NCI-H82 treated with DMSO at 0.1 percent for 48 hours (cell line): ENCODE data around the gene BPIFB3.
"Not testable (repeated sequence)": the region's sequence is repeated elsewhere in the genome, so short reads cannot be mapped to it uniquely, and the experiment has no call there.

ENCODE experiments used
- DNase-seq: peaks from one replicate; lab custom pipeline; 2025; ENCODE audit not compliant: unreplicated experiment; lab: John Stamatoyannopoulos, UW

BPIFB3 gene

GRCh38 chr20:33027769-33028751, 25.6 kb upstream of the BPIFB3 start:
- no peak for DNase-seq

DNA sequence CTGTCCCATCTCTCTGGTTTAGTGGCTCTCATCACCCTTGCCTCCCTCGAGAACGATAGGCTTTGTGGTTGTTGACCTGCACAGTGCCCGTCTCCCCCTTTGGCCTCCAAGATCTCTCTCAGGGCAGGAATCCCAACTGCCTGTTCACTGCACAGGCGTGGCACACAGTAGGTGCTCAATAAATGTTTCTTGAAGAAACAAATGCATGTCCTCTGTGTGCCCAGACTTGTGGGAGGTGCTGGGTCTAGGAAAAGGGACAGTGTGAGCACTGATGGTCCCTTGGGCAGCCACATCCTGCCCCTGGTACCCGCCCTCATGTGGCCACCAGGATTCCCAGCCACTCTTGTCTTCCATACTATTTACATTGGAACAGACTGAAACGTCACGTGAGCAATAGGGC, 24.8 kb upstream of the BPIFB3 start:
- DNase-seq = no peak

GRCh38 chr20:33030076-33030475, 23.6 kb upstream of the BPIFB3 start:
- DNase-seq = no peak

DNA sequence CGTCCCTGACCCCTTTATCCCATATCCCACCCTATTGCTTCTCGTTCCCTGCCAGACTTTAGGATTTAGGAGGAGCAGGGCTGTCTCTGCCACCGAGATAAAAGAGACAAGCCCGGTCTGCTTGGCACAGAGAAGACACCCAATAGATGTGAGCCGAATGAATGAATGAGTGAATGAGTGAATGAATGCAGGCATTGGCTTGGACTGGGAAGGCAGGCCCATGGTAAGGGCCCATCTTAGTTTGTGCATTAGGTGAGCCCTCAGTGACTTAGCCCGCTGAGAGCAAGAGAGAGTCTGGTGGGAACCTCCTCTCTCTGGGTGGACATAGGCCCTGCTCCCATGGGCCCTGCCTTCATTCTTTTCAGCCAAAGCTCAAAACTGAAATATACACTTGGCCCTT, 23.1 kb upstream of the BPIFB3 start:
- DNase-seq = no peak

GRCh38 chr20:33031531-33031930, 22.2 kb upstream of the BPIFB3 start, which contains the start of gene BPIFB6:
Gene BPIFB6, plus strand, starts transcription at chr20:33031648. Its CDS starts 0 bp downstream, at chr20:33031648.
- no peak for DNase-seq

- no peak for DNase-seq
Observed at GRCh38 chr20:33032555-33032954, 21.1 kb upstream of the BPIFB3 start.

GRCh38 chr20:33033381-33033780, 20.3 kb upstream of the BPIFB3 start:
- no peak for DNase-seq

DNA sequence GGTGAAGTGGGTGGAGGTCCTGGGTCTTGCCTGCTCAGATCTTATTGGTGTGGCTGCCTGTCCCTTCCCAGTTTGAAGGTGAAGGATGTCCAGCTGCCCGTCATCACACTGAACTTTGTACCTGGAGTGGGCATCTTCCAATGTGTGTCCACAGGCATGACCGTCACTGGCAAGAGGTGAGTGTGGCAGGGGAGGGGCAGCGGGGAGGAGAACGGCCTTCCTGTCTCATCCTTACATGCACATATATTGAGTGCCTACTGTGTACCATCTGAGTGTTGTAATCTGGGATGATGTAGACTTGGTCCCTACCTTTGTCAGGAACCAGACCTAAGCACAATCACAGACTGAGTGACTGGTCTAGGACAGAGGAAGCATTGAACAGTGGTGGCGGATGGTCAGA, 19.6 kb upstream of the BPIFB3 start:
- no peak for DNase-seq

DNA sequence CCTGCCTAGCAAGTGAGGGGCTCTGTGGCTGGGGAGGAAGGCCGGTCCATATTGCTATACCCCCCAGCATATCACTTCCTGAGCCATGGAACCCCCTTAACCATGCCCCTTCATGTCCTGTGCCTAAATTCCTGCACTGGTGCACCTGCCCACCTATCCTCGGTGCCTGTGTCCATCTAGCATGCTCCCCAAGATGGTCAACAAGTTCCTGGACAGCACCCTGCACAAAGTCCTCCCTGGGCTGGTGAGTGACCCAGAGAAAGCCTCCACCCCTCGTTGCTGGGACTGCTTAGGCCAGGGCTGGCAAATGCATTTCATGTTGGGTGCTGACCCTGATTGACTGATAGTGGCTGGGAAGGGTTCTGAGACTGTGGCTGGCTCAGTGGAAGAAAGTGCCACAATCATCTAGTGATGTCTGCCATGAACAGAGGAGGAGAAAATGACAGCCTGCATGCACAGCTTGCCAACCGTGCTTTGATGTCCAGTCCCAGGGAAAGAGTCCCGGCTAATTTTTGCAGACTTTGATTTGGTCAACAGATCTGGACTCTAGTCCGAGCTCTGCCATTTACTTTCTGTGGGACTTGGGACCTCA, 18.7 kb upstream of the BPIFB3 start:
- DNase-seq = no peak

DNA sequence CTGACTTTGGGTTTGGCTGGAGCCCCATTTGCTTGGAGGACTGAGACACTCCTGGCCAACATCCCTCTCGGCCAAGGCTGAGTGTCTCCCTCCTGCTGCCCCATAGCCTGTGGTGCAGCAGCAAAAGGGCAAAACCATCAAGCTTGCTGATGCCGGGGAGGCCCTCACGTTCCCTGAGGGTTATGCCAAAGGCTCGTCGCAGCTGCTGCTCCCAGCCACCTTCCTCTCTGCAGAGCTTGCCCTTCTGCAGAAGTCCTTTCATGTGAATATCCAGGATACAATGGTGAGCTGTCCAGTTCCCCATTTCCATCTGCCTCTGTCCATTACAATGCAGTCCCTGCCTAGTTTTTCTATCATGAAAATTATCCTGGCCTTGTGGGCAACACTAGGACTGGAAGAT, 16.2 kb upstream of the BPIFB3 start:
- DNase-seq = no peak

DNA sequence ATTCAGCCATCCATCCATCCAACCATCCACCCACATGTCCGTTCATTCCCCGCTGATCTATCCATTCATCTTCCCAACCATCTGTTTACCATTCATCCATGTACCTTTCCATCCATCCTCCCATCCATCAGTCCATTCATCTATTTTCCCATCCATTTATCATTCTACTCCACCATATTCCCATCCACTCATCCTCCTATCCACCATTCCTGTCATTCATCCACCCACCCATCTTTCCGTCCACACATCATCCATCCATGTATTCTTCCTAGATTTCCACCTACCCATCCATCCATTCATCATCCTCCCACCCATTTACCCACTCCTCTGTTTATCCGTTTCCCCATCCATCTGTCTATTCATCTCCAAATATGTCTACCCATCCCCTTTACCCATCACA, 15.5 kb upstream of the BPIFB3 start:
- DNase-seq = no peak

- no peak for DNase-seq
Observed at GRCh38 chr20:33042430-33042829, 11.3 kb upstream of the BPIFB3 start.

DNA sequence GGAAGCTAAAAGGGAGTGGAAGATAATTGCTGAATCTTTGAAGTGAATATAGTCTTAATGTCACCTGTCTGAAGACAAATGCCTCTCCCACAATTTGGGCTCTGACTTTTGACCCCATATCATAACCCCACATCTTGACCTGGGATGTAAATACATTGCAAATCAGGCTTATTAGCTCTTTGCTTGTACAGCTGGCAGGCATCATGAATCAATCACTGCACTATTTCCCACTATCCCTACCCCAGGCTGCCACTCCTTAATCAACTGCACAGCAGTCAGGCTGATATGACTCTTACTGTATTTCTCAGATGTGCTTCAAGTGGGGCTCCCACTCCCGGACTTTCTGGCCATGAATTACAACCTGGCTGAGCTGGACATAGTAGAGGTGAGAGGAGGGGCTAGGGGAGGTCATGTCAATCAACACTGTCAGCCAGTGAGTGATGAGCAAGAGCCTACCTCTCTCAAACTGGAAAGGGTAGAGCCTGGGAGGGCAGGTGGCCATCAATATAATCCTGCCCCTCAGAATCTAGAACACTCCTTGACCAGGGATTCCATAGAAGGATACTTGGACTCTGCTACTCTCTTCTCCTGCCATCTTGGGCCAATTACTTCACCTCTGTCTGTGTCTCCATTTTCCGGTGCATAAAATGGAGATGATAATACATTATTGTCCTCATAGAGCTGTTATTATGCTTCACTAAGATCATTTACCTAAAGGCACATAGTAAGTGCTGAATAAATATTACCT, 10.5 kb upstream of the BPIFB3 start:
- no peak for DNase-seq

DNA sequence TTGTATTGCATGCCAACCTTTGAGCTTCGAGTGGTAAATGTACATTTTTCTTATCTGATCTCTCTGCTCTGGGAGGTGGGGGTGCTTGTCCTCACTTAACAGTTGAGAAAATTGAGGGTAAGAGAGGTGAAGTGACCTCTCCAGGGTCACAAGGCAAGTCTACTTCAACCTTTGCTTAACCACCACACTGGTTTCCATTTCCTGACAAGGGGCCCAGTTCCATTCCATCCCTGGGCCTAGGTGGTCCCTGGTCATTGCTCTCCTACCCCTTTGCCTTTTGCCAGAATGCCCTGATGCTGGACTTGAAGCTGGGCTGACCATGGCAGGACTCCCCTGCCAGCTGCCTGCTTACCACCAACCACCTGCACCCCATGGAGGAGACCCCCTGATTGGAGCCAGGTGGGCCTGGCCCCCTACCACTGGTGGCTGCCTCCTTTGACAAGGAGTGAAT, 9.9 kb upstream of the BPIFB3 start:
- DNase-seq = no peak

GRCh38 chr20:33045129-33045721, 8.5 kb upstream of the BPIFB3 start:
- DNase-seq = not testable (repeated sequence)

DNA sequence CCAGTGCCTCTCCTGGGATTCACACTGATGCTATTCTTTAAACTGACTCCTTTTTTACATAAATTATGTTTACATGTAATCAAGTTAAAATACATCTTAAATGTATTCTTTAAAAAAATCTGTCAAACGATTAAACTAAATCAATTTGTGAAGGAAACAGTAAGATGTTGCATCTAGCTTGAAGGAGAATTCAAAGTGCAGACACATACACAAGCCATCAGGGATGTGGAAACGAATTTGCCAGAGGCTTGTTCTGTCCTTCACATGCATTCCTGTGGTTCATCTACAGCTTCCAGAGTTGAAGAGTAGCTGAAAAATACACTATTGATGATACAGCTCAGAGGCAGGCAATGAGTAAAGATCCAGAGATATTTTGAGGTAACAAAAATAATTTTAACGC, 7.3 kb upstream of the BPIFB3 start:
- no peak for DNase-seq

GRCh38 chr20:33051333-33051732, 2.4 kb upstream of the BPIFB3 start:
- no peak for DNase-seq

DNA sequence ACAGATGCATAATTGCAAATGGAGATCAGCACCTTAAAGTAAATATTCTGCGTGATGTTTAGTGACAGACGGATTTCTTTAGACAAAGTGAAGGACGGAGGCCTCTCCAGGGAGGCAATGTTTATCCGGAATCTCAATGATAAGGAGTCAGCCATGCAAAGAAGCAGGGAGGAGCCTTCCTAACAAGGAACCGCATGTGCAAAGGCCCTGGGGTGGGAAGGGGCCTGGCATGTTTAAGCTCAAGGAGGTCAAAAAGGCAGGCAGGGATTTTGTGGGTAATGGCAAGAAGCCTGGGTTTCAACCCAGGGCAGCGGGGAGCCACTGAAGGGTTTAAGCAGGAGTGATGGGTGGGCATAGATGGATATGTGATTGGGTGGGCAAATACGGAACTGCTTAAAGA, 678 bp downstream of the BPIFB3 start:
- no peak for DNase-seq

DNA sequence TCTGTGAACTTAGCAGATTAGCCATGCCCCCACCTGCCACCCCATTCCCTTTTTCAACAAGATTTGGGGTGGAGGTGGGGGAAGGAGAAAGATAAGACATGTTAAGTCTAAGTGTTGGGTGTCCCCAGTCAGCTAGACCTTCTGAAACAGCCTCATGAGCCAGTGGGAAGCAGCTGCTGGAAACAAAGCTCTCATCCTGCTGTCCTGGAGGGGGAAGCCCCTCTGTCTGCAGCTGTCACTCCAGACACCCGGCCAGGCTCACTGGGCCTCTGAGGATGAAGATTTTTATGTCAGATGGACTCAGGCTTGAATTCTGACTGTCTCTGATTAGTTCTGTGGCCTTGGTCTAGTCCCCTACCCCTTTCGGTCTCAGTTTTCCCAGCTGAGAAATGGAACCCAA, 1.1 kb downstream of the BPIFB3 start:
- DNase-seq = no peak

DNA sequence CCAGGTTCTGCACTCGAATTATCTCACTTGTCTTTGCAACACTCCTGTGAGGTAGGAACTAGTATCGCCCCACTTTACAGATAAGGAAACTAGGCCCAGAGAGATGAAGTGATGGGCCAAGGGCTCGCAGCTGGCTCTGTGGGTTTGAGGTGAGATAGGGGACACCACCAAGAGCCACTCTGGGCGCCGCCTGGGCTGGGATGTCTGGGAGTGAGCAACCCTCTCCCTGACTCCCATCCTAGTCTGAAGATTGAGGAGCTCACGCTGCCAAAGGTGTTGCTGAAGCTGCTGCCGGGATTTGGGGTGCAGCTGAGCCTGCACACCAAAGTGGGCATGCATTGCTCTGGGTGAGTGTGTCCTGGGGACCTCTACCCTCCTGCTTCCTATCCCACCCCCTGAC, 5.4 kb downstream of the BPIFB3 start:
- no peak for DNase-seq

DNA sequence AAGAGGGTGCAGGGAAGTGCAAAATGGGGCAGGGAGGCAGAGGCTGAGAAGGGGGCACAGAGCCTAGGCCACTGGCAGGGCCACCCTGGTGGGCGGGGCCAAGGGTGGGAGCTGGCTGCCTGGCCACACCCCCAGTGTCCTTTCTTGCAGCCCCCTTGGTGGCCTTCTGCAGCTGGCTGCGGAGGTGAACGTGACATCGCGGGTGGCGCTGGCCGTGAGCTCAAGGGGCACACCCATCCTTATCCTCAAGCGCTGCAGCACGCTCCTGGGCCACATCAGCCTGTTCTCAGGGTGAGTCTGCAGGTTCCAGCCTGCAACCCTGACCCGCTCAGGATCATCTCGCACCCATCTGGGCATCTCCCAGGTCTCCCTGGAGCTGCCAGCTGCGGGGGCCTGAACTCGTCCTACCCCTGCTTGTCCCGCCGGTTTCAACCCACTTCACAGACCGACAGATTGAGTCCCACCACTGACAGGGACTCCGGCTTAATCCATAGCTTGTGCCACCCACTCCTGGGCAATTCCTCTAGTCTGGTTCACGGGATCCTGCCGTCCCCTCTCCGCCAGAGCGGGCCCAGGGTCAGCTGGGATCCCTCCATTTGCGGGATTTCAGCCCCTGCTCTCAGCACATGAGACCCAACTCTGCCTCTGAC, 6.2 kb downstream of the BPIFB3 start:
- no peak for DNase-seq
